Measurements from ENCODE around the gene KIAA1614.

DNA sequence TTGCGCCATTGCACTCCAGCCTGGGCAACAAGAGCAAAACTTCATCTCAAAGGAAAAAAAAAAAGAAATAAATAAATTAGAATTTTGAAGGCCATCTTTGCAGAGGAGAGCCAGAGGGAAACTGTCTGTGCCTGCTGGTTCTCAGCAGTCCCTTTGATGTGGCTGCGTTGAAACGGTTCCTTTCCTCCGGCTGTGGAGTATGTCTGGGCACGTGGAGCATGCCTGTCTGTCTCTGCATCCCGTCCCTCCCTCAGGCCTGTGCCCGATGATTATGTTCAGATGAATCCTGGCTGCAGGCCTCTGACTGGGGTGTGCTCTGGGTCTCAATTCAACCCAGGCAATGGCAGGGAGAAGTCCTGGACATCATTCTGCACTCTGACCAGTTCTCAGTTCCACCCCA lies 33.4 kb downstream of the KIAA1614 start:
- TF ChIP-seq CTCF (IDR thresholded peaks at IDR 0.05; ENCODE audit: low read depth, low read length) (no peak), POLR2A (IDR thresholded peaks at IDR 0.05; ENCODE audit: extremely low read depth, insufficient read length) (no peak)
- TF ChIP-seq, protein P1, sequence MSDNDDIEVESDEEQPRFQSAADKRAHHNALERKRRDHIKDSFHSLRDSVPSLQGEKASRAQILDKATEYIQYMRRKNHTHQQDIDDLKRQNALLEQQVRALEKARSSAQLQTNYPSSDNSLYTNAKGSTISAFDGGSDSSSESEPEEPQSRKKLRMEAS (IDR thresholded peaks at IDR 0.05; ENCODE audit: low read depth, low read length): no peak

All from NB4 (cell line).